Smooth muscle cell (in vitro differentiated cells): Measurements from ENCODE around the gene SIRPA. TPM values are rescaled to one million over a fixed set of nuclear protein-coding genes. Genes with fewer than 3 reads are reported as not detected.

Experiments used
- DNase-seq: peaks from one replicate; lab custom pipeline; 2025; ENCODE audit not compliant: unreplicated experiment; lab: John Stamatoyannopoulos, UW
- H2AFZ ChIP-seq: fragments of 200-600 bp; sonication (generic); 2 replicates; pipeline ENCODE4 v1.6.0; 2016; ENCODE audit warnings: antibody characterized with exemption, low read depth, mild to moderate bottlenecking
- H3F3A ChIP-seq: fragments of 200-600 bp; sonication (generic); 2 replicates; pipeline ENCODE4 v1.6.0; 2017; ENCODE audit warnings: antibody characterized with exemption, low read depth
- H3K27ac ChIP-seq: fragments of 200-600 bp; sonication (generic); 2 replicates; pipeline ENCODE4 v1.5.1; 2016; ENCODE audit warnings: low read depth, mild to moderate bottlenecking
- H3K27me3 ChIP-seq: fragments of 200-600 bp; sonication (generic); 2 replicates; pipeline ENCODE4 v1.6.1; 2016; ENCODE audit warnings: low read depth, mild to moderate bottlenecking
- H3K36me3 ChIP-seq: fragments of 200-600 bp; sonication (generic); 2 replicates; pipeline ENCODE4 v1.5.1; 2016; ENCODE audit warnings: low read depth
- H3K4me1 ChIP-seq: fragments of 200-600 bp; sonication (generic); 2 replicates; pipeline ENCODE4 v1.5.1; 2016; ENCODE audit warnings: low read depth
- H3K4me2 ChIP-seq: fragments of 200-600 bp; sonication (generic); 2 replicates; pipeline ENCODE4 v1.6.0; 2016; ENCODE audit warnings: mild to moderate bottlenecking
- H3K4me3 ChIP-seq: fragments of 200-600 bp; sonication (generic); 2 replicates; pipeline ENCODE4 v1.5.1; 2016; ENCODE audit warnings: mild to moderate bottlenecking
- H3K79me2 ChIP-seq: fragments of 200-600 bp; sonication (generic); 2 replicates; pipeline ENCODE4 v1.6.0; 2016; ENCODE audit warnings: low read depth, mild to moderate bottlenecking
- H3K9ac ChIP-seq: fragments of 200-600 bp; sonication (generic); 2 replicates; pipeline ENCODE4 v1.6.0; 2016; ENCODE audit warnings: low read depth
- H3K9me3 ChIP-seq: fragments of 200-600 bp; sonication (generic); replicated peaks from 2 replicates; pipeline ENCODE4 v1.5.1; 2016; ENCODE audit warnings: low read depth
- H4K20me1 ChIP-seq: fragments of 200-600 bp; sonication (generic); 2 replicates; pipeline ENCODE4 v1.6.0; 2016; ENCODE audit warnings: low read depth
- CTCF ChIP-seq: fragments of 200-600 bp; sonication (generic); IDR thresholded peaks from 2 replicates; pipeline ENCODE4 v1.5.1; 2017; ENCODE audit warnings: borderline replicate concordance, mild to moderate bottlenecking, antibody characterized with exemption; ENCODE audit not compliant: insufficient read depth, poor library complexity, severe bottlenecking
- WGBS: methylation state at CpG from one replicate; pipeline ENCODE4 v1.1.7; 2016; ENCODE audit warnings: low lambda C conversion rate; 5-methylcytosine and 5-hydroxymethylcytosine counted together
- polyA plus RNA-seq: library from polyadenylated mRNA; unstranded; fragments of >200 nt; fragmentation: Nextera tagmentation; extraction: Ambion mirVana; gene quantifications from 2 replicates; pipeline ENCODE4 v1.2.1, GENCODE V29; 2016
- total RNA-seq: library from RNA; depleted of rRNA; stranded (reverse); fragments of >200 nt; gene quantifications from 2 replicates; pipeline ENCODE4 v1.2.3, GENCODE V29; 2014

Gene SIRPA
- total and polyA plus RNA-seq, 2 experiments from 2014 or later, result 8.3 to 14.5 TPM

DNA sequence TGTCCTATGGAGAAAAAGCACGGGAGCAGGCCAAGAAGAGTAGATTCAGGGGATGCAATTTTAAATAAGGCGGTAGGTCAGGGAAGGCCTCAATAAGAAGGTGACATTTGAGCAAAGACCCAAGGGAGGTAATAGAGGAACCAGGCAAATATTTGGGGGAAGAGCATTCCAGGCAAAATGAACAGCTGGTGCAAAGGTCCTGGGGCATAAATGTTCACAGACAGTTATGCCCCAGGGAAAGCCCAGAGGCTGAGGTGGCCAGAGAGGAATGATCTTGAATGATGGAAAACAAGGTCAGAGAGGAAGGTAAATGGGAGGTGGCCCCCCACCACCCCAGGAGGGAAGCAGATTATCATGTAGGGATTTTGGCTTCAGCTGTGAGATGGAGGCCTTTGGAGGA lies 47.4 kb upstream of the SIRPA start:
- no peaks in the 10 kb centered on the region for H3K36me3 ChIP-seq
- H2AFZ ChIP-seq, result no peak overlapping the region
- no peak overlapping the region for H3K9ac ChIP-seq
- no peaks in the 10 kb centered on the region for H3K27me3 ChIP-seq
- H3K4me1 ChIP-seq, result no peaks in the 10 kb centered on the region
- H3K4me3 ChIP-seq, result no peak overlapping the region
- no peaks in the 10 kb centered on the region for H3K79me2 ChIP-seq
- no peaks in the 10 kb centered on the region for H4K20me1 ChIP-seq
- H3K4me2 ChIP-seq, result no peak overlapping the region
- no peaks in the 10 kb centered on the region for H3K9me3 ChIP-seq
- H3K27ac ChIP-seq, result no peak overlapping the region
- no peak for DNase-seq
- H3F3A ChIP-seq, result peaks cover 6% of the 10 kb centered on the region
- WGBS, result 98% methylated on average over 2 of the region's 2 CpGs
- no peak for TF ChIP-seq CTCF

- H3K9ac ChIP-seq, result no peak overlapping the region
- H3K27me3 ChIP-seq, result no peaks in the 10 kb centered on the region
- no peak overlapping the region for H3K27ac ChIP-seq
- no peaks in the 10 kb centered on the region for H3K9me3 ChIP-seq
- no peak overlapping the region for H2AFZ ChIP-seq
- TF ChIP-seq CTCF, result no peak
- H3F3A ChIP-seq, result peaks cover 6% of the 10 kb centered on the region
- no peak for DNase-seq
- no peak overlapping the region for H3K4me3 ChIP-seq
- no peaks in the 10 kb centered on the region for H3K79me2 ChIP-seq
- no peaks in the 10 kb centered on the region for H4K20me1 ChIP-seq
- no peaks in the 10 kb centered on the region for H3K4me1 ChIP-seq
- no peaks in the 10 kb centered on the region for H3K36me3 ChIP-seq
- H3K4me2 ChIP-seq, result no peak overlapping the region
Measured at GRCh38 chr20:1848373-1848772, 46.8 kb upstream of the SIRPA start.

- Histone ChIP-seq H3K27me3 (no peaks in the 10 kb centered on the region), H3K79me2 (no peaks in the 10 kb centered on the region), H3K4me1 (no peaks in the 10 kb centered on the region), H4K20me1 (no peaks in the 10 kb centered on the region), H3K4me3 (no peak overlapping the region), H2AFZ (no peak overlapping the region), H3F3A (no peaks in the 10 kb centered on the region), H3K9ac (no peak overlapping the region), H3K9me3 (no peaks in the 10 kb centered on the region), H3K27ac (no peak overlapping the region), H3K4me2 (no peak overlapping the region), H3K36me3 (no peaks in the 10 kb centered on the region)
- DNase-seq, result no peak
- WGBS, result 88% methylated on average over 2 of the region's 2 CpGs
- TF ChIP-seq CTCF, result no peak
Measured at GRCh38 chr20:1851396-1851795, 43.8 kb upstream of the SIRPA start.

DNA sequence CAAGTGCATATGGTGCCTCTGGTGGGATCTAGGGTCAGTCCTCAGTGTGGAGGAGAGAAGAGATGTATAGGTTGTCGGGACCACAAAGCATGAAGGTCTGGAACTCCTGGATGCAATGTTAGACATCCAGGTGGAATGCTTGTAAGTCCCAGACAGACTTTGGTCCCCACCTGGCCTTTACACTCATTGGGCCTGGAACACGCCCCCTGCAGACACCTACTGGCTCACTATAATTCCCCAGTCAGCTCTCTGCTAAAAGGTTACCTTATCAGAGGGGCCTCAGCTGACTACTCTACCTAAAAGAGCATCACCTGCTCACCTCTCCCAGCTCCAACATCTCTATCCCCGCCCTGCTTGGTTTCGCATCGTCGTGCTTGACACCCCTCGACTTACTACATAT lies 41.7 kb upstream of the SIRPA start:
- H3K27ac ChIP-seq, result no peak overlapping the region
- H4K20me1 ChIP-seq, result no peaks in the 10 kb centered on the region
- H3K4me2 ChIP-seq, result no peak overlapping the region
- DNase-seq, result no peak
- no peaks in the 10 kb centered on the region for H3K27me3 ChIP-seq
- no peaks in the 10 kb centered on the region for H3K79me2 ChIP-seq
- no peak for TF ChIP-seq CTCF
- no peaks in the 10 kb centered on the region for H3K4me1 ChIP-seq
- H3K9ac ChIP-seq, result no peak overlapping the region
- H2AFZ ChIP-seq, result no peak overlapping the region
- no peaks in the 10 kb centered on the region for H3K36me3 ChIP-seq
- H3K9me3 ChIP-seq, result no peaks in the 10 kb centered on the region
- no peaks in the 10 kb centered on the region for H3F3A ChIP-seq
- H3K4me3 ChIP-seq, result no peak overlapping the region
- 87% methylated on average over 7 of the region's 7 CpGs for WGBS
